ENCODE measurements around the gene CENPM.
A peak's percentile ranks its signal among the peaks of the same experiment; 100 is the strongest.
"Not testable (repeated sequence)": the region's sequence is repeated elsewhere in the genome, so short reads cannot be mapped to it uniquely, and the experiment has no call there.

CENPM gene

GRCh38 chr22:41968601-41969000 is 21.6 kb upstream of the CENPM start:
- DNase-seq (ENCODE audit: low read depth, low spot score) = no peak
- H3K27ac ChIP-seq = no peak overlapping the region

- no peak overlapping the region for H3K27ac ChIP-seq
Observed at GRCh38 chr22:41966607-41967240, 19.8 kb upstream of the CENPM start.

GRCh38 chr22:41966225-41966606 is 19.3 kb upstream of the CENPM start:
- DNase-seq (ENCODE audit: low read depth, low spot score) = no peak
- H3K27ac ChIP-seq = no peak overlapping the region

More at GRCh38 chr22:41966607-41967240, 19.8 kb upstream of the CENPM start:
- DNase-seq (ENCODE audit: low read depth, low spot score) = peak; percentile 43

DNA sequence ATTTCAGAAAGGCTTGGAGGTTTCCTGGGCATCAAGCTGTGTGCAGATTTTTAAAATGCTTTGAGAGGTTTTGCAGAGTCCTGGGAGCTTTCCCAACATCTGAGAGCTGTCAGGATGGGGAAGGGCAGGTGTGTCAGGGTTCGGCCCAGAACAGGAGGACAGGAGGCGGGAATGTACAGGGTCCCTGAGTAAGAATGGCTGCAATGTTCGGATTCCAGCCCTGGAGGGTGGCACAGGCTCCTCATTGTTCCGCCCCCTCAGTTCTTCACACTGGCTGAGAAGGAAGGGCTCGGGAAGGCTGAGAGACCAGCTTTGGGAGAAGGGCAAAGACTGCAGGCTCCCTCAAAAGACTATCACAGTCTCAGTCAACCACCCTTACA is 17.1 kb upstream of the CENPM start:
- H3K27ac ChIP-seq = no peak overlapping the region
- no peak for DNase-seq (ENCODE audit: low read depth, low spot score)

- DNase-seq (ENCODE audit: low read depth, low spot score) = no peak
- no peak overlapping the region for H3K27ac ChIP-seq
Observed at GRCh38 chr22:41963453-41964111, 16.6 kb upstream of the CENPM start.

DNA sequence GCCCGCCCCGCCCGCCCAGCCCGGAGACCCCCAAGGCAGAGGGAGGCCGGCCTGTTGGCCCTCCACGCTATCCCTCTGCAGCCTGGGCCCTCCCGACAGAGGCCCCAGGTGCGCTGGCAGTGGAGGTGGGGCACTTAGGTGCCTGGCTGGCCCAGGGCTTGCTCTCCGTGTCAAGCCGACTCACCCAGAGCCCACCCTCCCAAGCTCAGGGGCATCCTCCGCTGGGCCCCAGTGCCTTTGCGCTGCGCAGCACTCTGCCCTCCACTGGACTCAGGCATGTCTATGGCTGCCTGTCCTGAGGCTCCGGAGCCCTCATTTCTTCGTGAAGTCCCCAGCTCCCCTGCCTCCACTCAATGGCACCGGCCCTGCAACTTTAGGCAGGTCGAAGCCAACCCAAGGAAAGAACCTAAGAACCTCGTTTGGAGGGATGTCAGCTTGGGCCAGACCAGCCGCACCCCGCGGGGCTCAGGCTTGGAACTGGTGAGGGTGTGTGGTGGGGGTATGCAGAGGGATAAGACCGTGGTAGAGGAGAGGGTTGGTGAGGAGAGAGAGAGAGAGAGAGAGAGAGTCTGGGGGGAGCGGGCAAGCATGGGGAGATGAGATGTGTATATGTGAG is 11.1 kb upstream of the CENPM start:
- H3K27ac ChIP-seq = no peak overlapping the region
- DNase-seq (ENCODE audit: low read depth, low spot score) = no peak

- H3K27ac ChIP-seq = no peak overlapping the region
- no peak for DNase-seq (ENCODE audit: low read depth, low spot score)
Observed at GRCh38 chr22:41952713-41953112, 5.8 kb upstream of the CENPM start.

DNA sequence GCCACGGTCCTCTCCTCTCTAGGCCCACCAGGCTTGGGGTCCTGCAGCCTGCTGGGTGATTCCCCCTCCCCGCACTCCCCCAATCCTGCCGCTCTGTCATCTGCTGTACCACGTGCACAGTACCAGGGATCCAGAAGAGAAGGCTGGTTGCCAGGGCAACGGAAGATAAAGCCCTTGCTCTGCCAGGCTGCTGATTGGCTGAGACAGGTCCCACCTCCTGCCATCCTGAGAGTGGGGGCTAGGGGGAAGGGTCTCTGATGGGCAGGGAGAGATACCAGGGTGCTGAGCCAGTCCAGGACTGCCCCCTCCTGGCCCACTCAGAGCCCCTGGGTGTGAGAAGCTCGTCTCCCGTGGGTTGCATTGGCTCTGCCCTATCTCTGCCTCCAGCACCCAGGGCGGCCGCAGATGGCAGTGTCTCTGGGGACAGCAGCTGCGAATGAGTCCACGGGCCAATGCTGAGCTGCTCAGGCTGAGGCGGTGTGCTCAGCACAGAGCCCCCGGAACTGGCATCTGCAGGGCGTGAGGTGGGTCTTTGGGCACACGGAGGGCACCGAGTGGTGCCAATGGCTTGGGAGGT is 5.0 kb upstream of the CENPM start, which contains the start of gene SMIM45:
TSS of gene SMIM45 (plus strand) at position 253 of the 577 bp plus-strand sequence.
- DNase-seq (ENCODE audit: low read depth, low spot score) = no peak
- H3K27ac ChIP-seq = no peak within 1 kb of the TSS

- no peak overlapping the region for H3K27ac ChIP-seq
- no peak for DNase-seq (ENCODE audit: low read depth, low spot score)
Observed at GRCh38 chr22:41949297-41949965, 2.5 kb upstream of the CENPM start.

- DNase-seq (ENCODE audit: low read depth, low spot score); H3K27ac ChIP-seq: not testable (repeated sequence)
Observed at GRCh38 chr22:41948928-41949296, 2.0 kb upstream of the CENPM start.

DNA sequence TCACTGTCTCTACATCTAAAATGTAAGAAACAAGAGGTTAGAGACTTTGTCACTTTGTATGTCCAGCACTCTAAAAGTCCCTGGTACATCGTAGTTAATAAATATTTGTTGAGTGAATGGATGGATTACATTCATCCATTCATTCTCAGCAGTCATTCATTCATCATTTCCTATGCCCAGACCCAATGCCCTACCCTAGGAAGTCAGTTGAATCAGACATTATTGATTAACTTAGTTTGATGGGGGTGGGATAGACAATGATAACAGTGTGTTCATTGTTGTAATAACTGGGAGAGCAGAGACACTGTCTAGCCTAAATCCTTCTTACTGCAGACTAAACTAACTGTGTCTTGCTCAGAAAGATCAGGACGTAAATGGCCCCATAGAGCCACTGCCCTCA is 1.2 kb upstream of the CENPM start:
- no peak overlapping the region for H3K27ac ChIP-seq
- DNase-seq (ENCODE audit: low read depth, low spot score) = no peak

- H3K27ac ChIP-seq = no peak overlapping the region
Observed at GRCh38 chr22:41947424-41948080, 600 bp upstream of the CENPM start.

DNA sequence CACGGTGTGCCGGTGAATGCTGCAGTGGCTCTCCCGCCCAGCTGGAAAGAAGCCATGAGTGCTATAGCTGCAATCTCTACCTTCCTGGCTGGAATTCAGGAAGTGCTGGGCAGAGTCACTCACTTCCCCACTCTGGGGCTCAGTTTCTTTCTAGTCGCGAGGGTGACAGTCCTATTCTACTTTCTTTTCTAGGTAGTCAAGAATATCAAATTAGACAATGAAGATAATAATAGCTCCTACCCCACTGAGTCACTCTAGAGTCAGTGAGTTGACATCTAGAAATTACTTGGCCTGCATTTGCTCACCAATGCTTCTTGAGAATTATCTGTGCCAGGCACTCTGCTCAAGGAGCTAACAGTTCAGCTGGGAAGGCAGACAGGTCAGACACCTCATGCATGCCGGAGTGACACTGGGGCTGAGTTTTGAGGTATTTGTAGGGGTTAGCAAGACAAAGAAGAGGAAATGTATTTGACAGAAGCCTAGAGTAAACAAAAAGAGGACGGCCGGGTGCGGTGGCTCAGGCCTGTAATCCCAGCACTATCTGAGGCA is 3.2 kb downstream of the CENPM start:
- peak overlapping the region; percentile 18 for H3K27ac ChIP-seq
- DNase-seq (ENCODE audit: low read depth, low spot score) = peak; percentile 16

More at GRCh38 chr22:41947424-41948080, 600 bp upstream of the CENPM start:
- DNase-seq (ENCODE audit: low read depth, low spot score) = no peak

DNA sequence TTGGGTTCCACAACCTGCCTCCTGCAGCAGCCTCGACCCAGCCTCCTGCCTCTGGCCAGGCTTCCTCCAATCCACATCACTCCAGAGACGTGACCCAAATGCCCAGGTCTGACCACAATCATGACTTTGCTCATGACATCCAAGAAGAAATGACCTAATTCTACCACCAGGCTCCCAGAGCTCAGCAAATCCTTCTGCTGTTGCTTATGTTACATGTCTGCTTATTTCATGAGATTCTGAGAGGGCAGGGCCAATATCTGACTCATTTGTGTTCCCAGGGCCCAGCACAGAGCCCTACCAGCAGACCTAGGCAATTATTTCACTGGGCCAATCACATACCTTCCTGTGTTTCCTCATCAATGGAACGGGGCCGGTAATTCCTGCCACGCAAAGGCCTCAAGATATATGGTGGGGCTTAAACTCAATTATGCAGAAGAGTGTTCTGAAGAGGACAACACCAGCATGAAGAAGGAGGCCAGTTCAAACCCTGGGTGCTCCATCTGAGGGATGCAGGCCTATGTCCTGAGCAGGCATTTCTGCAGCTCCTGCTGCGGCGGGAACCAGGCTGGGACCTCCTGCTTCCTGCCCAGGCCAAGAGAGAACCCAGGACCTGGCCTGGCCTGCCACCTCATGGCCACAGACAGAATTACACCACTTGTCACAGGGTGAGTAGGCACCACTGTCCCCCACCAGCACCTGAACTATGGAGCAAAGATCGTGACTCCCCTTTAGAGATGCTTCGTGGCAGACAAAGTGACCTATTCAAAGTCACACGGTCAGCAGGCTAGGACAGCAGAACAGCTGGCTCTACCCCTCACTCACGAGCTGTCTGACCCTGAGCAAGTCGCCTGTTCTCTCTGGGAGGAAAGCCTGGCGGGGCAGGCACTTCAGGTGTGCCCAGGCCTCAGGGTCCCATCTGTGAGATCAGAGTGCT is 5.9 kb downstream of the CENPM start:
- DNase-seq (ENCODE audit: low read depth, low spot score) = peak; percentile 72
- peak overlapping the region; percentile 72 for H3K27ac ChIP-seq

- peak; percentile 22 for DNase-seq (ENCODE audit: low read depth, low spot score)
- H3K27ac ChIP-seq = peak overlapping the region; percentile 72
Observed at GRCh38 chr22:41939981-41940831, 6.7 kb downstream of the CENPM start.

GRCh38 chr22:41936894-41937169 is 10.1 kb downstream of the CENPM start:
- DNase-seq (ENCODE audit: low read depth, low spot score) = no peak
- no peak overlapping the region for H3K27ac ChIP-seq

GRCh38 chr22:41935509-41935908 is 11.4 kb downstream of the CENPM start:
- DNase-seq (ENCODE audit: low read depth, low spot score) = no peak
- no peak overlapping the region for H3K27ac ChIP-seq

DNA sequence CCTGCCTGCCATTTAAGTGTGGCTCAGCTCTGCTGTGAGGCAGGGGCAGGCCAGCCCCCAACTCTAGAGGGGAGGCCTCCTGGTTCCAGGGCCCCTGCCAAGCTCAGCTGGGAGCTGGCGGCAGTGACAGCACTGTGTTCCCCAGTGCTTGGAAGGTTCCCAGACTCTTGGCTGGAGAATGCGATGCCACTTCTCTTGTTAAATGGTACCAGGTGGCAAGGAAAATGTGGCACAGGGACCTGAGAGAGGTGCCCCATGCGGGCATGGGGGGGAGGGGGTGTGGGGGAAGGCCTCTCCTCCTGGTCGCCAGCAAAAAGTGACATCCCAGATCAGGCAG is 12.0 kb downstream of the CENPM start:
- DNase-seq (ENCODE audit: low read depth, low spot score) = no peak
- no peak overlapping the region for H3K27ac ChIP-seq

Data from epithelial cell of prostate (primary cell).